Transverse colon (tissue), 4 donors: ENCODE measurements around the gene RPS4Y1. TPM values are rescaled to one million over a fixed set of nuclear protein-coding genes. Genes with fewer than 3 reads are reported as not detected.
A peak's percentile ranks its signal among the peaks of the same experiment; 100 is the strongest.

Experiments used
- DNase-seq: peaks from one replicate; pipeline ENCODE4 v3.0.0-alpha.2; 2019
- H3K27ac ChIP-seq, 4 donors: fragments of 200-600 bp; sonication (generic); 2 replicates each; pipeline ENCODE4 v1.5.1; 2016 to 2018; ENCODE audit warnings: inconsistent platforms in 4 of 4
- H3K27me3 ChIP-seq: fragments of 200-600 bp; sonication (generic); 2 replicates; pipeline ENCODE4 v1.5.1; 2017; ENCODE audit warnings: inconsistent platforms
- H3K36me3 ChIP-seq, 4 donors: fragments of 200-600 bp; sonication (generic); 2 replicates each; pipeline ENCODE4 v1.5.1; 2017 to 2019; ENCODE audit warnings: inconsistent platforms in 4 of 4
- H3K4me1 ChIP-seq, 4 donors: fragments of 200-600 bp; sonication (generic); 2 replicates each; pipeline ENCODE4 v1.5.1; 2017 to 2020; ENCODE audit warnings: inconsistent platforms in 4 of 4
- H3K4me3 ChIP-seq, 4 donors: fragments of 200-600 bp; sonication (generic); 1 replicate in 1 of 4; 2 replicates in 3 of 4; pipeline versions ENCODE4 v1.5.1 to v1.6.1; 2017 to 2019; ENCODE audit warnings: inconsistent platforms in 4 of 4
- H3K9me3 ChIP-seq, 2 donors: fragments of 200-600 bp; sonication (generic); 2 replicates each; pipeline ENCODE4 v1.5.1; 2017 to 2019; ENCODE audit warnings: inconsistent platforms in 2 of 2
- CTCF ChIP-seq, 5 experiments: fragments of 200-600 bp in 3 of 5; fragments of 450-650 bp in 2 of 5; sonication (generic) in 3 of 5; IDR thresholded peaks; 1 replicate in 2 of 5; 2 replicates in 3 of 5; pipeline ENCODE4 v1.5.1; 2016 to 2017; ENCODE audit warnings: antibody characterized with exemption in 5 of 5, inconsistent platforms in 3 of 5, mild to moderate bottlenecking in 2 of 5, moderate library complexity in 1 of 5
- EP300 ChIP-seq: sonication (generic); formaldehyde crosslinking; IDR thresholded peaks from one replicate; pipeline ENCODE4 v1.6.1; 2017; ENCODE audit warnings: antibody characterized with exemption, low read depth
- POLR2A ChIP-seq: fragments of 450-650 bp; IDR thresholded peaks from one replicate; pipeline ENCODE4 v1.6.1; 2016; ENCODE audit warnings: antibody characterized with exemption, mild to moderate bottlenecking, moderate library complexity
- POLR2AphosphoS5 ChIP-seq, 3 donors: sonication (generic); formaldehyde crosslinking; IDR thresholded peaks; one replicate each; pipeline ENCODE4 v1.6.1; 2016; ENCODE audit warnings: antibody characterized with exemption in 3 of 3
- WGBS, 2 donors: methylation state at CpG; one replicate each; pipeline ENCODE4 v1.1.5; 2018; ENCODE audit warnings: low coverage in 1 of 2; 5-methylcytosine and 5-hydroxymethylcytosine counted together
- in situ Hi-C, 4 donors: fragments of 200-750 bp; cut with MboI; loops; one replicate each; pipeline versions ENCODE4 v1.15.0 to v1.15.1; 2017; ENCODE audit warnings: low sequenced_read_pairs in 3 of 4, low pct_ligation_motif_present in 1 of 4, low pct_unique_long_range_greater_than_20kb in 1 of 4
- intact Hi-C: fragments of 100-400 bp; cut with DNase I; formaldehyde crosslinking; loops from one replicate; pipeline ENCODE4 v1.15.1; 2023; ENCODE audit warnings: low total_unique reads
- small RNA-seq, 4 donors: library from RNA; depleted of rRNA; stranded (forward); fragments of <200 nt; gene quantifications; one replicate each; pipeline ENCODE3, GENCODE V24; 2016
- total RNA-seq, 4 donors: library from RNA; depleted of rRNA; stranded (reverse); fragments of >200 nt; gene quantifications; one replicate each; pipeline ENCODE4 v1.1.0, GENCODE V29; 2016

The RPS4Y1 gene
- total RNA-seq, 4 donors from 2014 or later, result 125 to 177 TPM; not detected in 2

GRCh38 chrY:2893471-2893870 is 52.1 kb downstream of the RPS4Y1 start:
- Histone ChIP-seq H3K9me3 (no peaks in the 10 kb centered on the region), H3K27ac (no peak overlapping the region), H3K36me3 (no peaks in the 10 kb centered on the region), H3K27me3 (no peaks in the 10 kb centered on the region), H3K4me1 (no peaks in the 10 kb centered on the region), H3K4me3 (no peak overlapping the region)
- no peak for DNase-seq
- in situ Hi-C loops (no loop called here), intact Hi-C loops (no loop called here)
- TF ChIP-seq POLR2A, result no peak
- TF ChIP-seq CTCF (IDR thresholded peaks at IDR 0.05), result no peak
- TF ChIP-seq EP300, result no peak
- TF ChIP-seq POLR2AphosphoS5 (IDR thresholded peaks at IDR 0.05), result no peak
- 83% methylated on average over 1 of the region's 1 CpG; no CpG with 5 or more reads in 1 of the 2 donors for WGBS, 2 donors

- WGBS, 2 donors, result 100% methylated on average over 1 of the region's 2 CpGs; no CpG with 5 or more reads in 1 of the 2 donors
- no peak for DNase-seq
- Histone ChIP-seq H3K4me1 (no peaks in the 10 kb centered on the region), H3K36me3 (no peaks in the 10 kb centered on the region), H3K4me3 (no peak overlapping the region), H3K27ac (no peak overlapping the region), H3K27me3 (no peaks in the 10 kb centered on the region), H3K9me3 (no peaks in the 10 kb centered on the region)
- in situ Hi-C loops, result no loop called here
- intact Hi-C loops, result no loop called here
- TF ChIP-seq POLR2AphosphoS5 (IDR thresholded peaks at IDR 0.05), result no peak
- no peak for TF ChIP-seq POLR2A
- TF ChIP-seq CTCF (IDR thresholded peaks at IDR 0.05), result no peak
- TF ChIP-seq EP300, result no peak
These were observed 54.6 kb downstream of the RPS4Y1 start for GRCh38 chrY:2896050-2896449.

- WGBS, 2 donors, result 80% methylated on average over 1 of the region's 1 CpG; no CpG with 5 or more reads in 1 of the 2 donors
- Histone ChIP-seq H3K4me1 (no peaks in the 10 kb centered on the region), H3K4me3 (no peak overlapping the region), H3K36me3 (no peaks in the 10 kb centered on the region), H3K27me3 (no peaks in the 10 kb centered on the region), H3K27ac (no peak overlapping the region), H3K9me3 (no peaks in the 10 kb centered on the region)
- TF ChIP-seq EP300, result no peak
- no peak for TF ChIP-seq CTCF (IDR thresholded peaks at IDR 0.05)
- no peak for TF ChIP-seq POLR2A
- no peak for TF ChIP-seq POLR2AphosphoS5 (IDR thresholded peaks at IDR 0.05)
- intact Hi-C loops (no loop called here), in situ Hi-C loops (no loop called here)
- DNase-seq, result no peak
These were observed 66.0 kb downstream of the RPS4Y1 start for GRCh38 chrY:2907356-2907755.

- H3K36me3 ChIP-seq, result no peaks in the 10 kb centered on the region
- no peak overlapping the region for H3K4me3 ChIP-seq
- DNase-seq, result no peak
- no peaks in the 10 kb centered on the region for H3K4me1 ChIP-seq
- H3K27me3 ChIP-seq, result no peaks in the 10 kb centered on the region
- H3K9me3 ChIP-seq, result no peaks in the 10 kb centered on the region
- H3K27ac ChIP-seq, result no peak overlapping the region
- in situ Hi-C loops (no loop called here), intact Hi-C loops (no loop called here)
- TF ChIP-seq CTCF (IDR thresholded peaks at IDR 0.05) (peak in 3 of 5 experiments; percentile 18 to 31 (median 22)), EP300 (no peak), POLR2AphosphoS5 (IDR thresholded peaks at IDR 0.05) (no peak), POLR2A (no peak)
These were observed 71.8 kb downstream of the RPS4Y1 start for GRCh38 chrY:2913066-2913815.

Small RNAs within 50 kb of the gene (small RNA-seq; reads per million reads assigned to genes)
- gene TOMM22P2, result 0 reads per million in 4 donors

Other genes starting within 250 kb of the RPS4Y1 start
- gene SRY, start 53.9 kb upstream of the RPS4Y1 start, total RNA-seq, result not detected
- 10 to 100 TPM in 2 of 4 donors, not detected in 2; 12.7 to 15.8 TPM for gene ZFY, start 93.8 kb downstream of the RPS4Y1 start, total RNA-seq